Activated B cell treated with CpG ODN at 0.5 μM for 24 hours (primary cell): ENCODE data around the gene TSPAN8. TPM values are rescaled to one million over a fixed set of nuclear protein-coding genes. Genes with fewer than 3 reads are reported as not detected.
"Not testable (repeated sequence)": the region's sequence is repeated elsewhere in the genome, so short reads cannot be mapped to it uniquely, and the experiment has no call there.

Source experiments
- ATAC-seq: fragments of 200-7000 bp; cut with Tn5 transposase; one replicate; pipeline ENCODE4 v1.10.0; 2021; ENCODE audit warnings: low read depth, mild to moderate bottlenecking, moderate library complexity
- CTCF ChIA-PET: fragments of 350-600 bp; sonication (Branson Sonifier 250); formaldehyde crosslinking; loops from one replicate; lab custom pipeline; 2021; ENCODE audit warnings: antibody characterized with exemption; lab: Charles Lee
- POLR2A ChIA-PET: fragments of 350-600 bp; sonication (Branson Sonifier 250); formaldehyde crosslinking; loops from one replicate; lab custom pipeline; 2021; ENCODE audit warnings: antibody characterized with exemption; lab: Charles Lee
- DNase-seq: peaks from one replicate; pipeline ENCODE4 v3.0.0; 2022
- H3K27ac Mint-ChIP-seq: one replicate; pipeline ENCODE4 v1.8.0; 2020; ENCODE audit warnings: mixed read lengths
- H3K27me3 Mint-ChIP-seq: one replicate; pipeline ENCODE4 v1.8.0; 2021; ENCODE audit warnings: mixed read lengths
- H3K36me3 Mint-ChIP-seq: one replicate; pipeline ENCODE4 v1.8.0; 2021; ENCODE audit warnings: low read depth, mixed read lengths
- H3K4me1 Mint-ChIP-seq: one replicate; pipeline ENCODE4 v1.8.0; 2021; ENCODE audit warnings: mixed read lengths
- H3K4me3 Mint-ChIP-seq: one replicate; pipeline ENCODE4 v1.8.0; 2020; ENCODE audit warnings: mild to moderate bottlenecking, mixed read lengths
- H3K9me3 Mint-ChIP-seq: one replicate; pipeline ENCODE4 v1.8.0; 2020; ENCODE audit warnings: mixed read lengths
- CTCF ChIP-seq: fragments of 200-600 bp; IDR thresholded peaks from one replicate; pipeline ENCODE4 v1.8.0; 2022; ENCODE audit warnings: antibody characterized with exemption, mild to moderate bottlenecking
- intact Hi-C: fragments of 100-400 bp; cut with micrococcal nuclease; formaldehyde crosslinking; loops from one replicate; pipeline ENCODE4 v1.15.1; 2024
- total RNA-seq: library from RNA; stranded (reverse); gene quantifications from 2 replicates; pipeline ENCODE4 v1.2.3, GENCODE V29; 2022

Gene TSPAN8
- total RNA-seq, 1 donor from 2014 or later = not detected

- intact Hi-C loops = no loop called here
- H3K4me3 Mint-ChIP-seq = no peak overlapping the region
- H3K27me3 Mint-ChIP-seq = no peaks in the 10 kb centered on the region
- POLR2A ChIA-PET = no interaction called here
- TF ChIP-seq CTCF = no peak
- DNase-seq = no peak
- H3K4me1 Mint-ChIP-seq = no peaks in the 10 kb centered on the region
- H3K27ac Mint-ChIP-seq = no peak overlapping the region
- ATAC-seq = no peak
- no peaks in the 10 kb centered on the region for H3K36me3 Mint-ChIP-seq
- CTCF ChIA-PET = no interaction called here
- no peaks in the 10 kb centered on the region for H3K9me3 Mint-ChIP-seq
Observed at GRCh38 chr12:71174146-71174545, 16.3 kb upstream of the TSPAN8 start.

- no peak overlapping the region for H3K4me3 Mint-ChIP-seq
- ATAC-seq (no peak), DNase-seq (no peak)
- intact Hi-C loops = no loop called here
- TF ChIP-seq CTCF = no peak
- ChIA-PET POLR2A (no interaction called here), CTCF (no interaction called here)
- no peak overlapping the region for H3K27ac Mint-ChIP-seq
- no peaks in the 10 kb centered on the region for H3K36me3 Mint-ChIP-seq
- no peaks in the 10 kb centered on the region for H3K27me3 Mint-ChIP-seq
- no peaks in the 10 kb centered on the region for H3K4me1 Mint-ChIP-seq
- H3K9me3 Mint-ChIP-seq = peaks cover 9% of the 10 kb centered on the region
Observed at GRCh38 chr12:71170456-71170855, 12.7 kb upstream of the TSPAN8 start.

- no peak for TF ChIP-seq CTCF
- ChIA-PET CTCF (no interaction called here), POLR2A (no interaction called here)
- Mint-ChIP-seq H3K27ac (no peak overlapping the region), H3K4me1 (no peaks in the 10 kb centered on the region), H3K4me3 (no peak overlapping the region), H3K27me3 (no peaks in the 10 kb centered on the region), H3K9me3 (peaks cover 9% of the 10 kb centered on the region), H3K36me3 (no peaks in the 10 kb centered on the region)
- no peak for ATAC-seq
- DNase-seq = no peak
- intact Hi-C loops = no loop called here
Observed at GRCh38 chr12:71169286-71169685, 11.5 kb upstream of the TSPAN8 start.

- TF ChIP-seq CTCF = no peak
- ATAC-seq (no peak), DNase-seq (no peak)
- POLR2A ChIA-PET = no interaction called here
- CTCF ChIA-PET = no interaction called here
- no peaks in the 10 kb centered on the region for H3K4me1 Mint-ChIP-seq
- no peak overlapping the region for H3K27ac Mint-ChIP-seq
- H3K27me3 Mint-ChIP-seq = no peaks in the 10 kb centered on the region
- H3K36me3 Mint-ChIP-seq = no peaks in the 10 kb centered on the region
- intact Hi-C loops = no loop called here
- peaks cover 9% of the 10 kb centered on the region for H3K9me3 Mint-ChIP-seq
- H3K4me3 Mint-ChIP-seq = no peak overlapping the region
Observed at GRCh38 chr12:71166862-71167496, 9.2 kb upstream of the TSPAN8 start.

GRCh38 chr12:71166280-71166679 lies 8.5 kb upstream of the TSPAN8 start:
- no peak overlapping the region for H3K27ac Mint-ChIP-seq
- no peak for ATAC-seq
- no peak for TF ChIP-seq CTCF
- H3K9me3 Mint-ChIP-seq = peaks cover 9% of the 10 kb centered on the region
- H3K36me3 Mint-ChIP-seq = no peaks in the 10 kb centered on the region
- no peaks in the 10 kb centered on the region for H3K4me1 Mint-ChIP-seq
- ChIA-PET POLR2A (no interaction called here), CTCF (no interaction called here)
- intact Hi-C loops = no loop called here
- DNase-seq = no peak
- H3K27me3 Mint-ChIP-seq = no peaks in the 10 kb centered on the region
- no peak overlapping the region for H3K4me3 Mint-ChIP-seq

- CTCF ChIA-PET, H3K4me3 Mint-ChIP-seq, H3K4me1 Mint-ChIP-seq, H3K36me3 Mint-ChIP-seq, ATAC-seq, POLR2A ChIA-PET, H3K9me3 Mint-ChIP-seq, H3K27ac Mint-ChIP-seq, intact Hi-C loops, DNase-seq, H3K27me3 Mint-ChIP-seq: not testable (repeated sequence)
Observed at GRCh38 chr12:71165780-71166179, 8.0 kb upstream of the TSPAN8 start.
